Measurements from ENCODE around the gene ZNF729.
"Not testable (repeated sequence)": the region's sequence is repeated elsewhere in the genome, so short reads cannot be mapped to it uniquely, and the experiment has no call there.

Gene ZNF729

GRCh38 chr19:22286151-22286810 lies at the start of gene ZNF729:
Gene ZNF729, plus strand, starts transcription at chr19:22286441. Its CDS starts 85 bp downstream, at chr19:22286526.
- DNase-seq: no peak

- DNase-seq: no peak
Measured at GRCh38 chr19:22256856-22257255, 29.4 kb upstream of the ZNF729 start.

- no peak for DNase-seq
Measured at GRCh38 chr19:22257381-22257780, 28.9 kb upstream of the ZNF729 start.

GRCh38 chr19:22257916-22258315 lies 28.3 kb upstream of the ZNF729 start:
- DNase-seq: no peak

- no peak for DNase-seq
Measured at GRCh38 chr19:22260499-22260898, 25.7 kb upstream of the ZNF729 start.

GRCh38 chr19:22261596-22261995 lies 24.6 kb upstream of the ZNF729 start:
- no peak for DNase-seq

- DNase-seq: no peak
Measured at GRCh38 chr19:22263121-22263520, 23.1 kb upstream of the ZNF729 start.

- DNase-seq: not testable (repeated sequence)
Measured at GRCh38 chr19:22321554-22321953, 35.3 kb downstream of the ZNF729 start.

GRCh38 chr19:22326219-22326618 lies 40.0 kb downstream of the ZNF729 start:
- DNase-seq: no peak

- DNase-seq: no peak
Measured at GRCh38 chr19:22327321-22327720, 41.1 kb downstream of the ZNF729 start.

- no peak for DNase-seq
Measured at GRCh38 chr19:22331521-22331920, 45.3 kb downstream of the ZNF729 start.

GRCh38 chr19:22332924-22333323 lies 46.7 kb downstream of the ZNF729 start:
- DNase-seq: no peak

GRCh38 chr19:22335716-22336115 lies 49.5 kb downstream of the ZNF729 start:
- no peak for DNase-seq

- DNase-seq: no peak
Measured at GRCh38 chr19:22354665-22355064, 68.4 kb downstream of the ZNF729 start.

Data from stimulated activated CD4-positive, alpha-beta T cell treated with anti-CD3 and anti-CD28 coated beads, Interleukin-2, amount 100 ng/mL, for 48 hours (primary cell).